NOMO-1 treated with DMSO at 0.1 percent for 48 hours (cell line): Measurements from ENCODE around the gene APMAP.
"Not testable (repeated sequence)": the region's sequence is repeated elsewhere in the genome, so short reads cannot be mapped to it uniquely, and the experiment has no call there.

Experiments
- DNase-seq: peaks from one replicate; lab custom pipeline; 2025; ENCODE audit not compliant: unreplicated experiment; lab: John Stamatoyannopoulos, UW

The APMAP gene

GRCh38 chr20:24953621-24954133 lies 38.9 kb downstream of the APMAP start:
- no peak for DNase-seq

GRCh38 chr20:24953209-24953575 lies 39.4 kb downstream of the APMAP start:
- DNase-seq, result no peak

GRCh38 chr20:24952376-24953208 lies 40.0 kb downstream of the APMAP start:
- DNase-seq, result no peak

GRCh38 chr20:24951536-24952083 lies 40.9 kb downstream of the APMAP start:
- no peak for DNase-seq

GRCh38 chr20:24950836-24951525 lies 41.6 kb downstream of the APMAP start:
- no peak for DNase-seq

GRCh38 chr20:24950128-24950835 lies 42.3 kb downstream of the APMAP start:
- DNase-seq, result no peak

GRCh38 chr20:24949756-24950127 lies 42.8 kb downstream of the APMAP start:
- peak; percentile 7 for DNase-seq

GRCh38 chr20:24948939-24949679 lies 43.4 kb downstream of the APMAP start, which contains the start of gene CST7:
CST7 (plus strand) TSS chr20:24949269; CDS start chr20:24949506, 237 bp downstream.
- DNase-seq, result peak; percentile 78

- not testable (repeated sequence) for DNase-seq
These were observed 44.1 kb downstream of the APMAP start for GRCh38 chr20:24948396-24948938.

- not testable (repeated sequence) for DNase-seq
These were observed 46.2 kb downstream of the APMAP start for GRCh38 chr20:24946376-24946775.

GRCh38 chr20:24943731-24944130 lies 48.8 kb downstream of the APMAP start:
- no peak for DNase-seq

GRCh38 chr20:24943196-24943595 lies 49.4 kb downstream of the APMAP start:
- no peak for DNase-seq

GRCh38 chr20:24942679-24943078 lies 49.9 kb downstream of the APMAP start:
- no peak for DNase-seq

GRCh38 chr20:24939036-24939435 lies 53.5 kb downstream of the APMAP start:
- DNase-seq, result no peak

GRCh38 chr20:24938498-24938897 lies 54.1 kb downstream of the APMAP start:
- DNase-seq, result no peak

- DNase-seq, result no peak
These were observed 55.0 kb downstream of the APMAP start for GRCh38 chr20:24937579-24937978.

- no peak for DNase-seq
These were observed 55.8 kb downstream of the APMAP start for GRCh38 chr20:24936526-24937407.

GRCh38 chr20:24935766-24936525 lies 56.6 kb downstream of the APMAP start:
- no peak for DNase-seq

- DNase-seq, result no peak
These were observed 57.4 kb downstream of the APMAP start for GRCh38 chr20:24935140-24935539.
